NCI-H2107 (cell line): ENCODE results near the gene LY6G5B.

ENCODE experiments used
- DNase-seq: peaks from one replicate; lab custom pipeline; 2025; lab: John Stamatoyannopoulos, UW

Gene LY6G5B

GRCh38 chr6:31669676-31670075 lies at the start of gene LY6G5B:
TSS of gene LY6G5B (plus strand) at chr6:31669976. CDS start at chr6:31670951, 975 bp downstream.
- DNase-seq, result no peak

- no peak for DNase-seq
Measured at GRCh38 chr6:31620586-31621319, 49.0 kb upstream of the LY6G5B start, which contains the start of gene PRRC2A. TSS of gene PRRC2A (plus strand) at chr6:31620715. CDS start at chr6:31622790, 2,075 bp downstream.

- no peak for DNase-seq
Measured at GRCh38 chr6:31621320-31621939, 48.3 kb upstream of the LY6G5B start.

- DNase-seq, result no peak
Measured at GRCh38 chr6:31621991-31622390, 47.8 kb upstream of the LY6G5B start.

- DNase-seq, result no peak
Measured at GRCh38 chr6:31622684-31623091, 47.1 kb upstream of the LY6G5B start.

GRCh38 chr6:31624070-31624469 lies 45.7 kb upstream of the LY6G5B start:
- DNase-seq, result no peak

- DNase-seq, result no peak
Measured at GRCh38 chr6:31626952-31627351, 42.8 kb upstream of the LY6G5B start.

- DNase-seq, result no peak
Measured at GRCh38 chr6:31627690-31628287, 42.0 kb upstream of the LY6G5B start.

GRCh38 chr6:31629014-31629413 lies 40.8 kb upstream of the LY6G5B start:
- DNase-seq, result no peak

GRCh38 chr6:31630177-31630934 lies 39.4 kb upstream of the LY6G5B start:
- DNase-seq, result no peak

- no peak for DNase-seq
Measured at GRCh38 chr6:31631209-31631608, 38.6 kb upstream of the LY6G5B start.

GRCh38 chr6:31631681-31632278 lies 38.0 kb upstream of the LY6G5B start:
- DNase-seq, result no peak

- no peak for DNase-seq
Measured at GRCh38 chr6:31632279-31632946, 37.4 kb upstream of the LY6G5B start.

GRCh38 chr6:31633447-31633846 lies 36.3 kb upstream of the LY6G5B start:
- no peak for DNase-seq

- DNase-seq, result no peak
Measured at GRCh38 chr6:31634131-31634530, 35.6 kb upstream of the LY6G5B start.

- DNase-seq, result no peak
Measured at GRCh38 chr6:31634969-31635575, 34.7 kb upstream of the LY6G5B start.

GRCh38 chr6:31636698-31637596 lies 32.8 kb upstream of the LY6G5B start:
- no peak for DNase-seq

GRCh38 chr6:31639043-31639442 lies 30.7 kb upstream of the LY6G5B start:
- DNase-seq, result no peak

GRCh38 chr6:31639449-31639861 lies 30.3 kb upstream of the LY6G5B start:
- no peak for DNase-seq

GRCh38 chr6:31640612-31641011 lies 29.2 kb upstream of the LY6G5B start:
- DNase-seq, result no peak
